ENCODE results near the gene PTEN.
A peak's percentile ranks its signal among the peaks of the same experiment; 100 is the strongest.
"Not testable (repeated sequence)": the region's sequence is repeated elsewhere in the genome, so short reads cannot be mapped to it uniquely, and the experiment has no call there.

Gene PTEN

GRCh38 chr10:87863053-87863943 is at the start of gene PTEN, which contains the start of gene KLLN:
TSS of gene PTEN (plus strand) at chr10:87863625. CDS start at chr10:87864470, 845 bp downstream.
TSS of gene KLLN (minus strand) at chr10:87863533. CDS start at chr10:87862487, 1,046 bp downstream.
- DNase-seq = peak; percentile 78

GRCh38 chr10:87816163-87816897 is 47.1 kb upstream of the PTEN start:
- no peak for DNase-seq

DNA sequence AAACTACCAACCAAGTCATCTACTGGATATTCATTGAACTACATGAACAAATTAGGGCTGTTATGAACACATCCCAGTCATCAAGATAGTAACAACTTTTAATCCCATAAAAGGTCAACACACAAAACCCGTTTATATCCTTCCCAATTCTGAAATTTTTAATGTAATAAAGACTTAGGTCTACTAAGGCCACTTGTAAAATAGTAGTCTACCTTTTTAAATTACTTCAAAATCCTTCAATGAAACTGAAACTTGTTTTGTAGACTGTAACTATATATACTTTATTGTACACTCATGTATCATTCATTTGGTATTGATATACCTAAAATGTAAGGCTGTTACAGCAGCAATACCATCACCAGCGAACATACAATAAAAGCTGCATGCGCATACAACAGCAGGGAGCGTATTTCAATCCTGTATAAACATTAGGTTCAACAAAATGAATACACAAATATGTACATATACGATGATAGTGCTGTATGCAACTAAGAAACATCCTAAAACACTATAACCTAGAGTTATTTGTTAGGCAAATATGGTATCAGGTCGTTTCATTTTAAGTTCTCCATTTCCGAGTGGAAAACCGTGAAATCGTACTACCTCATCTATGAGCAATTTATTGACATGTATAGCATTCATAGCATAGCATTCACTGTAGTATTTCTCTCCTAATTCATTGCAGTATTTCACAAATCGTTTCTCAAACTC is 46.4 kb upstream of the PTEN start:
- DNase-seq = no peak

DNA sequence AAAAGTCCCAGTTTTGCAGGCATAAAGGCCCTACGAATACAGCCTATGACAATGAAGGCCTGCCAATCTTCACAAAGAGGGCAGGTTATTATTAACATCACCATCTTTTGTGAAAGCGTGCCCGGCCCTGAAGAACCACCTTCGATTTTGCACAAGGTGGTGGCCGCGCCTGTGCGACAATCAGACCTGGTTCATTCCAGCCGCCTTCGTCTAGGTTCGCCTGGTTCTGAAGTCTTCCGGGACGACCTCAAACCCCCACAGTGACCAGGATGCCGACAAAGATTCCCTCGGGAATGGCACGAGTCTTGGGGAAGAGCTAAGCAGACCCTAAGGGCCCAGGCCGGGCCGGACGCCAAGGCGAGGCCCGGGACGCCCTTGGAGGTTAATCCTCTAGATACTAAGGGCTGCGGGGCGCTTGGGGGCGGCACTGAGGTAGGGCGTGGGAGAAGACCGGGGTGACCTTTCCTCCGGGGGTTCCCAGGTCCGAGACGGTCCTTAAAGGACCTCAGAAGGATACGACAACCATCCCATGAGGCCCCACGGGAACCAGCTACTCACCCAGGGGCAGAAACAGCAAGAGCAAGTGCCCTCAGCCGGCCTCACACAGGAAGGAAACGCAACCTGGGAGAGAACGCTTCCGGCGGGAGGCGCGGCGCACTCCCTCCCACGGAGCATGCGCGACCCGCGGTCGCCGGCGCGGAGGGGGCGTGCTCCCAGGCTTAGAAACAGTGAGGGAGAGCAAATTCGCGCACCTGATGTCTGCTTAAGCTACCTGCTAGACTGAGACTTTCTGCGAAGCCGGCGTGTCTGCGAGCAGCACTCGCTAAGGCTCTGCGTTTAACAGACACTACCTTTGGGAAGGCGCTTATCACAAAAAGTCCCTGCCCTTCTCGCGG is 45.6 kb upstream of the PTEN start, which contains the start of gene ATAD1:
Gene ATAD1 (minus strand): TSS at position 618 of the 896 bp plus-strand sequence. CDS start 3,627 bp downstream, outside the sequence.
- peak; percentile 81 for DNase-seq

GRCh38 chr10:87818505-87819288 is 44.7 kb upstream of the PTEN start:
- peak; percentile 59 for DNase-seq

DNA sequence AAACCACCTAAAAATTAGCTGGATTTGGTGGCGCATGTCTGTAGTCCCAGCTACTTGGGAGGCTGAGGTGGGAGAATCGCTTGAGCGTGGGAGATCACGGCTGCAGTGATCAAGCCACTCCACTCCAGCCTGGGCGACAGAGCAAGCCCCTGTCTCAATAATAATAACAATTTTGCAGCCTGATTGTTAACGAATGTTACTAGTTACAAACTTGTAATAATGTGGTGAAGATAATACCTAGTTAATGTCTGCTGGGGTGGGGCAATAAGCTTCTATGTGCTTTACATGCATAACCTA is 44.2 kb upstream of the PTEN start:
- DNase-seq = no peak

DNA sequence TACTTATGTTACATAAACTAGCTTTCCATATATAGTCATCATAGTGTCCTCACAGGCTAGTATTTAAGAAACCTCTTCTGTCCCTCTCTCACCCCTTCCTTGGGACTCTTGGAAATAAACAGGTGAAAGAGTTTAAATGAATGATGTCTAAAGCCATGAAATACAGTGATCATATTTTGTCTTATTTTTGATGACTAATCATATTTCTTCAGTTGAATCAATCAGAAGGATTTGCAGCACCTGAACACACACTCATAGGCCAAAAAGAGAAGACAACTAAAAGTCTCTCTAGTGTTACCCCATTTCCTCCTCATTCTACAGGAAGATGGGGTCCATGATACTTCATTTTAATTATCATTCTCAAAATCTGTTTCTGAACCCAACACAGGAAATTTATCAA is 36.8 kb upstream of the PTEN start:
- no peak for DNase-seq

DNA sequence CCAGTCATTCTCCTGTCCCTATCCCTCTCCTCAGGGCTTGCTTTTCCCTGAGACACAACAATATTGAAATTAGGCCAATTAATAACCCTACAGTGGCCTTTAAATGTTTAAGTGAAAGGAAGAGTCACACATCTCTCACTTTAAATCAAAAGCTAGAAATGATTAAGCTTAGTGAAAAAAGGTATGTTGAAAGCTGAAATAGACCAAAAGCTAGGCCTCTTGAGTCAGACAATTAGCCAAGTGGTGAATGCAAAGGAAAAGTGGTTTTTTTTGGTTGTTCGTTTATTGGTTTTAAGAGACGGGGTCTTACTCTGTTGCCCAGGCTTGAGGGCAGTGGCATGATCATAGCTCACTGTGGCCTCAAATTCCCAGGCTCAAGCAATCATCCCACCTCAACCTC is 35.7 kb upstream of the PTEN start:
- no peak for DNase-seq

- not testable (repeated sequence) for DNase-seq
Measured at GRCh38 chr10:87829051-87829450, 34.4 kb upstream of the PTEN start.

DNA sequence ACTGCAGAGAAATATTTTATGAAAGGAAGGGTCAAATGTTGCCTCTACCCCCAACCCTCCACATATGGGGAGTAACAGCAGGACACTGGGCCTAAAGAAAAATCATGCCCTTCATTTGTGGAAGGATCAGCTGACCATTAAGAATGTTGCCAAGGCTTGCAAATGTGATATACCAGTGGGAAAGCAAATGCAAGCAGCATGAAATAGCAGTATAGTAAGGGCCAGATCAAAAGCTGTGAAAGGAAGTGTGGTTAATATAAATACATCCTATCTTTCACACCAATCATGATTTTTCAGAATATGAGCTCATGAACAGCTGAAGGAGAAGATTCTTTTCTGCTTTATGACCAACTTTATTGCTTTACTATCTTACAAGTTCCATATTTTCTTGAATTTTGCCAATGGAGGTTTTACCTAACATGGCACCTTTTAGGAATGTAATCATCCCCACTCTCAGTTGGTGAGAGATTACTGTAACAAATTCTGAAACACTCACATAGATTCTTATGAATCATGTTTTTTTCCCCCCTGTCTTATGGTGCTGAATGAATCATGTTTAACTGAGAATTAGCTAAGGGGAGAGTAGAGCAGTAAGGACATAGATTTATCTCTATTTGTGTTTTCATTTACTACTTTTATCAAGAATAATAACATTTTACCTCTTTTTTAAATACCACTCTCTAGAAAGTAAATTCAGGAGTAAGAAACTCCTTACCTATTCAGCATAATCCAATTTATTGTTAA is 33.3 kb upstream of the PTEN start:
- no peak for DNase-seq

DNA sequence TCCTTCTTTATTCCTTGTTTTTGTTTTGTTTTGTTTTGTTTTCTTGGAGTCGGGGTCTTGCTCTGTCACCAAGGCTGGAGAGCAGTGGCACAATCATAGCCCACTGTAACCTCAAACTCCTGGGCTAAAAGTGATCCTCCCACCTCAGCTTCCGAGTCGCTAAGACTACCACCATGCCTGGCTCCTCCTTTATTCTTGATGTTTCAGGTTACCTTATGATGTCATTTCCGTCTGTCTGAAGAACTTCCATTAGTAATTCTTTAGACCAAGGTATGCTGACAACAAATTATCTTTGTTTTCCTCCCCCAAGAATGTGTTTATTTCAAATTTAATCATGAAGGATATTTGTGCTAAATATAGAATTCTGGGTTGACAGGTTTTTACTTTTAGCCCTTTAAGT is 27.3 kb upstream of the PTEN start:
- no peak for DNase-seq

GRCh38 chr10:87837445-87837844 is 26.0 kb upstream of the PTEN start:
- no peak for DNase-seq

DNA sequence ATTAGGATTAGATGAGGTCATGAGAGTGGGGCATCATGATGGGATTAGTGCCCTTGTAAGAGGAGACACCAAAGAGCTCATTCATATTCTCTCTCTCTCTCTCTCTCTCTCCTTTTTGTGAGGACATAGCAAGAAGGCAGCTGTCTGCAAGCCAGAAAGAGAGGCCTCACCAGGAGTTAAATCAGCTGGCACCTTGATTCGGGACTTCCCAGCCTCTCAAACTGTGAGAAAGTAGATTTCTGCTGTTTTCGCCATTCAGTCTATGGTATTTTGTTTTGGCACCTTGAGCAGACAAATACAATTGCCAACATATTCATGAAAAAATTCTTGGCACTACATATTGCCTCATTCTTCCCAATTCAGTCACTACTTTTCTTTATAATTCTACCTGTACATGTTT is 24.8 kb upstream of the PTEN start:
- no peak for DNase-seq

GRCh38 chr10:87841186-87841585 is 22.2 kb upstream of the PTEN start:
- no peak for DNase-seq

DNA sequence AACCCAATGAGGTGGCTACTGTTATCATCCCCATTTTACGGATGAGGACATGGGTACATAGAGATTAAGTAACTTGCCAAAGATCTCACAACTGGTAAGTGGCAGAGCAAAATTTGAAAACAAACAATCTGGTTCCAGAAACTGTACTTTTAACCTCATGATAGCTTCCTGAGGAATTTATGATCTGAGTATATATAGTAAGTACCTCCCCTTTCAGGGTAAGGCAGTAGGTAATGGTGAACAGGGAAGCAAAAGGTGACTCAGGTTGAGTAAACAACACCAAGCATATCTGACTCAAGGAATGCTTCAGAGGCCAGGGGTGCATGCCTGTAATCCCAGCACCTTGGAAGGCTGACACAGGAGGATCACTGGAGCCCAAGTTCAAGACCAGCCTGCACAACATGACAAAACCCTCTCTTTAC is 21.2 kb upstream of the PTEN start:
- no peak for DNase-seq

DNA sequence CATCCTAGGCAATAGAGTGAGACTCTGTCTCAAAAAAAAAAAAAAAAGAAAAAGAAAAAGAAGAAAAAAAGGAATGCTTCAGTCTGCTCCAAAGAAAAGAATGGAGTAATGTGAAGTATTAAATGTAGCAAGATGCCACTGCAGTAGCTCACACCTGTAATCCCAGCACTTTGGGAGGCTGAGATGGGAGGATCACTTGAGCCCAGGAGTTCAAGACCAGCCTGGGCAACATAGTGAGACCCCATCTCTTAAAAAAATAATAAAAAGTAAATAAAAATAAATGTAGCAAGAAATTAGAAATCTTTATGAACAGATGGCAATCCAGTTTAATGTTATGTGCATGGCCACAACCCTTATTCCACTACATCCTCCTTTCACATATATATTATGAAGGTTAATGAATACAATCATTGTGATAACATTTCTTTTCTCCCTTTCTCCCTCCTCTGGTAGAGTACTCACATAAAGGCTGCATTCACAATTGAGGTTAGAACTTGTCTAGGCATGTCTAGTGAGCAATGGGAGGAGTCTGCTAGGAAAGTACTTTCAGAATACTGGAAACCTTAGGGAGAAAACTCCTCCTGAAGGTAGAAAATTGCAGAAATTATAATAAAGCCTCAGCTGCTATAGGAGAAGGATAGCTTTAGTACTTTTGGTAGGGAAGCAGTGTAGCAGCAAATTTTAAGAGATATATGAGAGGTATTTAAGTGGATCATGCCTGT is 20.5 kb upstream of the PTEN start:
- no peak for DNase-seq

- DNase-seq = no peak
Measured at GRCh38 chr10:87843714-87844113, 19.7 kb upstream of the PTEN start.

DNA sequence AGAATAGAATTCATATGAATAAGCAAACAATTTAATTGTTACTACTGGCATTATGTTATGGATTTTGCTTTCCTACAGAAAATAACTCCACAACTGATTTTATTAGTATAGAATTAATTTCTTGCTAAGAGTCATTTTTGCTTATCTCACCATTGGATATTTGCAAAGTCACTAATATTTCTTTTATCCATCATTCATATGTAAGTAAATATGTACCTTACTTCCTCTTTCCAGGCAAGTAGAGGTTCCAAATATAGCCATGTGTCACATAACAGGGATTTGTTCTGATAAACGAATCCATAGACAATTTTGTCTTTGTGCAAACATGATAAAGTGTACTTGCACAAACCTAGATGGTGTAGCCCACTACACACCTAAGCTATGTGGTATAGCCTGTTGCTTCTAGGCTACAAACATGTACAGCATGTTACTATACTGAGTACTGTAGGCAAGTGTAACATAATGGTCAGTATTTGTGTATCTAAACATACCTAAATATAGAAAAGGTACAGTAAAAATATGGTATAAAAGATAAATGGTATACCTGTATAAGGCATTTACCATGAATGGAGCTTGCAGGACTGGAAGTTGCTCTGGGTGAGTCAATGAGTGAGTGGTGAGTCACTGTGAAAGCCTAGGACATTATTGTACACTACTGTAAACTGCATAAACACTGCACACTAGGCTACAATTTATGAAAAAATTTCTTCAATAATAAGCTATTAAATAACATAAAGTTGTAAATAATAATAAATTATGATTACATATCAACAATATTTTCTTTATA is 18.4 kb upstream of the PTEN start:
- no peak for DNase-seq

DNA sequence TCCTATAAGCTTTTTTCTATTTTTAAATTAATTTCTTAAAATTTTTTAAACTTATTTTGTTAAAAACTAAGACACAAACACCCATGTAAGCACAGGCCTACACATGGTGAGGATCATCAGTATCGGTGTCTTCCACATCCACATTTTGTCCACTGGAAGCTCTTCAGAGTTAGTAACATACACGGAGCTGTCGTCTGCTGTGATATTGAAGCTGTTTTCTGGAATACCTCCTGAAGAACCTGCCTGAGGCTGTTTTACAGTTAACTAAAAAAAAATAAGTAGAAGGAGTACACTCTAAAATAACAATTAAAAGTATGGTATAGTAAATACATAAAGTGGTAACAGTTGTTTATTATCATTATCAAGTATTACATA is 17.8 kb upstream of the PTEN start:
- DNase-seq = no peak
